ENCODE data around the gene CACNA2D3.

CACNA2D3 gene

GRCh38 chr3:54712539-54712938 is 590.2 kb downstream of the CACNA2D3 start:
- no peak for DNase-seq

GRCh38 chr3:54713031-54713430 is 590.7 kb downstream of the CACNA2D3 start:
- DNase-seq: no peak

DNA sequence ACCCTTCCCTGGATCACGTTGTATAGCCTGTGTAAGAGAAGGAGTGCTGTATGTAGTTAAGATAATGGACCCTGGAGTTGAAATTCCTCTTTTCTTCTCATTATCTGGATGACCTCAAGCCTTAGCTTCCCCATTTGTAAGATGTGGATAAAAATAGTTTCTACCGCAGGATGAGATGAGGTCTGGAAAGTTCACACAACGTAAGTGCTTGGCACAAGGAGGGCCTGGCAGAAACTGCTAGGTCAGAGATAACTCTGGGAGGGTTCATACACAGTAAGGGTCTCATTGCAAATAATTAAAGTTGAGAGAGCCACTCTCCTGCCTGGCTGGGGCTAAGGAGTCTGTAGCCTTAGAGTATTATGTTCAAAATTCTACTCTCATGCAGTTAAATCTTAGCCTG is 591.1 kb downstream of the CACNA2D3 start:
- no peak for DNase-seq

DNA sequence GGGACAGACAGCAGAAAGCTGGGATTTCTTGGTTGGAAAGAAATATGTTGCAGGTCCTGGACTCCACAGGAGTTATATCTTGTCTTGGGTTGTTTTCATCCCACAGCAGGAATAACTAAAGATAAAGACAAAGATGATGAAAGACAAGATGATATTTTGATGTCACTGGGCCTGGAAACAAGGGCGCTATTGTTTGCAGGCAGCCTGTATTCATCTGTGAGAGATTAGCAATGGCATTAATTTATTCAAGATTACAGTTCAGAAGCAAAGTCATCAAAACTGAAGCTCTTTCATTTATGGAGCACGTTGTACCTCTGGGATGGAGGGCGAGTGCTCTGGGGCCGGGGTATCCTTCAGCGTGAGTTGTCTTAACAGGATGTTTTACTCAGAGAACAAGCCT is 591.7 kb downstream of the CACNA2D3 start:
- no peak for DNase-seq

DNA sequence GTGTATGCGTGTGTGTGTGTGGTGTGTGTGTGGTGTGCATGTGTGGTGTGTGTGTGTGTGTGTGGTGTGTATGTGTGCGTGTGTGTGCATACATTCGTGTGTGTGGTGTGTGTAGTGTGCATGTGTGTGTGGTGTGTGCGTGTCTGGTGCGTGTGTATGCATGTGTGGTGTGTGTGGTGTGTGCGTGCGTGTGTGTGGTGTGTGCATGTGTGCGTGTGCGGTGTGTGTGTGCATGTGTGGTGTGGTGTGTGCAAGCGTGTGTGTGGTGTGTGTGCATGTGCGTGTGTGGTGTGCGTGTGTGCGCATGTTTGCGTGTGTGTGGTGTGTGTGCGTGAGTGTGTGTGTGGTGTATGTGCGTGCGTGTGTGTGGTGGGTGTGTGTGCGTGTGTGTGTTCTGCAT is 595.2 kb downstream of the CACNA2D3 start:
- no peak for DNase-seq

- no peak for DNase-seq
Measured at GRCh38 chr3:54719914-54720313, 597.6 kb downstream of the CACNA2D3 start.

DNA sequence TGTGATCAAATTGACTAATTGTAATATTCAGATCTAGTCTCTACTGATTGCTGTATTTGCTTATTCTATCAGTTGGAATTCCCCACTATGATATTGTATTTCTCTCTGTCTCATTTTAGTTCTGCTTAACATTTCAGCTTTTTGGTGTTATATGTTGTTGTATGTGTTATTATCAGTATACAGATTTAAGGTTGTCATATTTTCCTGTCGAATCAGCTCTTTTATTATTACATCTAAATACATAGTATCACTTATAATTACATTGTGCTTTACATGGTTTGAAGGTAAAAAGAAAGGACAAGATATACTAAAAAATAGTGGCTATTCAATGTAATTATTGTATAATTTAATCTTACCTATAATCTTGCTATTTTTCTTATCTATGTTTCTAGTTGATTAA is 598.3 kb downstream of the CACNA2D3 start:
- no peak for DNase-seq

DNA sequence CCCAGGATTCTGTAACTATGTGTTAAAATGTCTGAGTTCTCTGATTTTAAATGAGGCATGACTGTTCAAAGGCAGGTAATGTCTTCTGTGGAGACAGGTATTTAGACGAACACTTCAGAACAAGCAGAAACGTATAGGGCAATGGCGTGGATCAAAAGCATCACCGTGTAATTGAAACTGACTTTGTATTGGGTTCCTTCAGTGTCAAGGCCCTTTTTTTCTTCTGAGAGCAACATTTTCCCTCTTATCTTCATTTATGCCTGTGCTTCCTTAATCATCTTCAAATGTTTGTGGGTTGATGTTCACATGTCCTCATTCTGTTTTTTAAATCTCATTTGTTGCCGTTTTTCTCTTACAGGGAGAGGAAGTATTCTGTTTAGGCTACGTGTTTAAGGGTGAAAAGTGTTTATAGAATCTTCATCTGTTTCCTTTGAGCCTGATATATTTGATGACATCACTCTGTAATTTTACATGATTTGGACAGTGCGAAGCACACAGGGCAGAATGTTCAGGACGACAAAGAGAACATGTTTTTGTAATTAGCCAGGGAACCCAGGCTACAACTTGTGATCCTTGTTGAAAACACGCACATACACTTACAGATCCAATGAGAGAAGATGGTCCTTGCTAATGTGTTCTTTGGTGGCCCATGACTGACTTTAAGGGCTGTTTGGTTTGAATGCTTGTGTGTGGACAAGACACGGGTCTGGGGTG is 609.5 kb downstream of the CACNA2D3 start:
- no peak for DNase-seq

- peak; percentile 46 for DNase-seq
Measured at GRCh38 chr3:54733106-54734006, 611.0 kb downstream of the CACNA2D3 start.

DNA sequence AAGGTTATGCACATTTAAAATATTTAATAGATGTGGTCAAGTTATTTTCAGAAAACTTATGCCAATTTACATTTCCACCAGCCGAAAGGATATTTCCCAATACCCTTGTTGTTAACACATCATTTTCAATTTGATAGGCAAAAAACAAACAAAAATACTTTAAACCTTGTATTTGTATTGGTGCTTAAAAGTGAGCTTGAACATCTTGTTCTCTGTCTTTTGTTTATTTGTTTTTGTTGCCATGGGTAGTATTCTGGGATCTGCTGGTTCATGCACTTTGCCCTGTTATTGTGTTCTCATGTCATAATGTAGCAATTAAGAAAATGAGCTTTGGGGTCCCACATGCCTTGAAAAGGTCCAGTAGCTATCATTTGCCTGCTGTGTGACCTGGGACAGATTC is 614.1 kb downstream of the CACNA2D3 start:
- DNase-seq: no peak

DNA sequence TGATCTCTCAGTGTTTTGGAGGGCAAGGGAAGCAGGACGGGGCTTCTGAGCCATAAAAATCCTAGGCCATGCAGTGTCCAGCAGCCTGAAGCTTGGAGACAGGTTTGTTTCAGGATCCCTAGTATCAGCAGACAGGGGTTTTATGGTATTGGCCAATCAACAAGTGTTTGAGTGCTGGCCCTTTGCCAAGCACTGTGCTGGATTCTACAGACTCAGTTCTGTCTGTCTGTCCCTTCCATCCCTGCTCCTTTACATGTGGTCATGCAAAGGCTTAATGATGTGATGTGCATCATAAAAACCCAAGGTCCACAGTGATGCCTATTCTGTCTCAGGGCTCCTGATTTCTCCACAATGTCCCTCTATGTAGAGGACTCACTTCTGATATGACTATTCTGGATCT is 621.4 kb downstream of the CACNA2D3 start:
- DNase-seq: no peak

DNA sequence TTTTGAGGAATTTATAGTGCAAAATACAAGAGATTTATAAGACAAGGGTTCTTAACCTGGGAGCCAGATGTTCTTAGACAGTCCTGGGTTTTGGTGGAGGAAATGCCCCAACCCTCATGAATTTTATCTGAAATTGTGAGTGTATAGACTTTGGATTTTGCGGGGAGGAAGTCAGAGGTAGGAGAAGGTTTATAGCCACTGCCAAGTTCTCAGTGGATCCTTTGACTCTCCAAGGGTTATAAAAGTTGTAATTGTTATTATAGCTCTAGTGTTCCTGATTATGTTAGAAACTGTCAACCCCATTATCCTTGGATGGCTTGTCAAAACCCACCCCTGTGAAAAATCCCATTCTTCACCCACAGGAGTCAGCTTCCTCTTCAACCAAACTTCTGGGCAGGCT is 621.9 kb downstream of the CACNA2D3 start:
- no peak for DNase-seq

GRCh38 chr3:54745843-54746242 is 623.5 kb downstream of the CACNA2D3 start:
- DNase-seq: no peak

GRCh38 chr3:54746722-54747121 is 624.4 kb downstream of the CACNA2D3 start:
- DNase-seq: no peak

DNA sequence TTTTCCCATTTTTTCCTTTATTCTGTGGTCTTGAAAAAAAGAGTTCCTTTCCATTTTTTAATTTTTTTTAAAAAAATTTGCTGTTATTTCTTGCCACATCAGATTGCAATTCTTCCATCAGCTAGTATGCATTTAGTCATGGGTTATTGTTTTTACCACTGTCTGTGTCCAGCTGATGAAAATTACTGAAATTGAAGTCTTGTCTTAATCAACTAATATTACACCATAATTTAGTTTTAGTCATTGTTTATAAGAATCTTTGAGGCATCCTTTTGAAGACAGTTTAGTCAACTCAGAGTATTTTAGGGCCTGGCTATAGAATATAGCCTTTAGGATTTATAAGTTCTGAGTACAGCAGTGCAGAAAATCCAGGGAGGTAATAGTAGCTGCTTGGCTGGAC is 633.4 kb downstream of the CACNA2D3 start:
- no peak for DNase-seq

DNA sequence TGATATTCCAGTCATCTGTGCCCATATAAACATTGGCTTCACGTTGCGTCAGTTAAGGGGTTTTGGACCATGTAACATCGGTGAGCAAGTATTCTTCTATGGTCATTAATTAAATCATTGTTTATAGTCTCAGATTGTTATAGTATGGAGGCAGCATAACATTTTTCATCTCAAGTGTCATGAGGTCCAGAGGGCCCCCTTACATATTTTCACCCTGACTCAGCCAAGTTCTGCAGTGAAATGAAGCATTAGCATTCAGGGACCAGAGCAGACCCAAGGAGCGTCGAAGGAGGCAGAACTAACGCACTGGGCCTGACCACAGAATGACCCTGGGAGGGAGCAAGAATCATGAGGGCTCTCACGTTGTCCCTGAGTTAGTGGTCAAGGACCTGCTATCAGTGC is 634.0 kb downstream of the CACNA2D3 start:
- DNase-seq: no peak

DNA sequence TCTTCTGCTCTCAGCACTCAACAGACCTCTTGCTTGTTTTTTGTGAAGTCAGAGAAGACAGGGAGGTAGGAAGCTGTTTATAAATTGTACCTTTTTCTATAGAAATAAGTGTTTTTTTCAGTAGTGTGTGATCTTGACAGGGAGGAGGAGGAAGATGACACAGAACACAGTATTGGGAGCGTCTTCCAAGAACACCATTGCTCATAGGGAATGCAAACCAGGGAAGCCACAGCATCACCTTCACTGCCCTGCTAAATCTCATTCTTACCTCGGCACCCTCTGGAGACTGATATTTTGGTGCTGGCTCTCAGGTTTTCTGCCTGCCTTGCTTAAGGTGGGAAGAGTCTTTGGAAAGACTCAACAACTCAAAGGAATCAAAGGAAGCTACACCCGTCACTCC is 636.1 kb downstream of the CACNA2D3 start:
- DNase-seq: no peak

- no peak for DNase-seq
Measured at GRCh38 chr3:54759166-54759565, 636.8 kb downstream of the CACNA2D3 start.

- DNase-seq: no peak
Measured at GRCh38 chr3:54760201-54760600, 637.8 kb downstream of the CACNA2D3 start.

DNA sequence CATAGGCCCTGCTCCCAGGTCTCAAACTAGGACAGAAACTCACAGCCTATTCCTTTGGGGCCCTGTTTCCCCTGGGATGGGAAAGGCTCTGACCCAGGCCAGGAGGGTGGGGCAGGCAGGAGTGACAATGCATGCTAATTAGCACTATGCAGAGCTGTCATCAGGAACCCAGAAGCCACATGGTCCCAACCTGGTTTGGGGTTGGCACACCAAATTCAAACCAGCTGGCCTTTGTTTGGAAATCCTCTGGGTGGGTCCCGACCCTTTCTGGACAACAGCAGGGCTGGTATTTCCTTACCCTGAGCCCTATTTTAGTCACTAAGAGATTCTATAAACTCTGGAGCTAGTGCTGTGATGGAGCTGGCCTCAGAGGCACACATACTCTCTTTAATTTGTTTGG is 639.3 kb downstream of the CACNA2D3 start:
- no peak for DNase-seq

DNA sequence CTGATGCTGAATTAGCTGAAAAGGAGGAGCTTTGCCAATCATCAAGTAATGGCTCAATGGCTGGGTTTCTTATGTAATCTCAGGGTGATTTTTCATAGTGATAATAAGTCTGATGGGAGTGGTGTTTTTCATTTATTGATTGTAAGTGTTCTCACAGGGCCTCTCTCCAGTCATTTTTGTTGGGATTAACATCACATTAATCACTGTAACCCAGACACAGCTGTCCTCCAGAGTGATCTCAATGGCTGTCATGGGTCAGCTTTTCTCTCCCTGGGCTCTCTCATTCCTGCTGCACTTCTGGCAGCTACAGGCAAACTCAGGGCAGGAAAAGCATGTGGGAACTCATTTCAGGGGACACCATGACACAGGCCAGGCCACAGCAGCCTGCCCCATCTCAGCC is 642.6 kb downstream of the CACNA2D3 start:
- no peak for DNase-seq

- DNase-seq: no peak
Measured at GRCh38 chr3:54771050-54771449, 648.7 kb downstream of the CACNA2D3 start.

- no peak for DNase-seq
Measured at GRCh38 chr3:54772051-54772450, 649.7 kb downstream of the CACNA2D3 start.

- no peak for DNase-seq
Measured at GRCh38 chr3:54772746-54773145, 650.4 kb downstream of the CACNA2D3 start.
